ENCODE measurements around the gene CNOT4. TPM values are rescaled to one million over a fixed set of nuclear protein-coding genes. Genes with fewer than 3 reads are reported as not detected.
"Not testable (repeated sequence)": the region's sequence is repeated elsewhere in the genome, so short reads cannot be mapped to it uniquely, and the experiment has no call there.

The CNOT4 gene
- total RNA-seq, 1 donor from 2014 or later: 16.2 TPM

DNA sequence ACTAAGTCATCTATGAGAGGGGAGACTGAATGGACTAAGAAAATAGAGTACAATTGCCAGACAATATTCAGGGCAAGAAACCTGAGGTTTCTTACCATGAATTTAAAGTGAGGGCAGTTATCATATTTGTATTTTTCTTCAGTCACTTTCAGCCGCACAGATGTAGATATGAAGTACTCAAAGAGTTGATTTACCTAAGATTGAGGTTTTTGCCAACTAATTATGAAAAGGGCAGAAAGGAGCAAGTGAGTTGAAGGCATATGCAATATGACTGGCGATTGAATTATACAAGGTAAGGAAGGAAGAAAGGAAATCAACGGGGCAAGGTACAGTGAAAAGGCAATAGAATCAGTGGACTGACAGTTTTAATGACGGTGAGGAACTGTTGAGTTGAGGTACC is 17.8 kb downstream of the CNOT4 start:
- no peaks in the 10 kb centered on the region for H3K27me3 ChIP-seq (ENCODE audit: control insufficient read depth in 3 of 3, insufficient read depth in 3 of 3, low read length in 3 of 3)
- no peaks in the 10 kb centered on the region for H3K36me3 ChIP-seq (ENCODE audit: control insufficient read depth in 3 of 3, insufficient read depth in 3 of 3, low read length in 3 of 3)
- H3K4me3 ChIP-seq (ENCODE audit: low read length in 3 of 3): no peak overlapping the region
- H3K27ac ChIP-seq (ENCODE audit: low read depth, low read length): no peak overlapping the region
- peaks cover 0 to 3% (median 3%) of the 10 kb centered on the region in 3 donors for H3K4me1 ChIP-seq (ENCODE audit: control insufficient read depth in 3 of 3, insufficient read depth in 3 of 3, low read length in 3 of 3)
- no peaks in the 10 kb centered on the region for H3K9me3 ChIP-seq (ENCODE audit: control insufficient read depth in 3 of 3, low read length in 3 of 3)
- no peak overlapping the region for H3K9ac ChIP-seq (ENCODE audit: low read depth in 1 of 3, low read length in 3 of 3)

DNA sequence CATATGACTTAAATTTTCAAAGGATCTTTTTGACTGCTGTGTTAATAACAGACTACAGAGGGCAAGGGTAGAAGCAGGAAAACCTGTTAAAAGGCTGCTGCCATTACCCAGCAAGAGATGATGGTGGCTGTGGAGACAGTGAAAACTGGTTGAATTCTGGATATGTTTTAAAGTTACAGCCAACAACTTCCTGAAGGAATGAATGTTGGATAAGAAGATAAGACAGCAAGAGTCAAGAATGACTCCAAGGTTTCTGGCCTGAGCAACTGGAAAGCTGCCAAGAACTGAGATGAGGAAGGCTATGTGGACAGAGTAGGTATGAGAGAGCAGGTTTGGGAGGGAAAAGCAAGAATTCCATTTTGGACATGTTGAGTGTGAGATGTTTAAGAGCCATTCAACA is 19.1 kb downstream of the CNOT4 start:
- Histone ChIP-seq H3K36me3 (ENCODE audit: control insufficient read depth in 3 of 3, insufficient read depth in 3 of 3, low read length in 3 of 3) (no peaks in the 10 kb centered on the region), H3K27me3 (ENCODE audit: control insufficient read depth in 3 of 3, insufficient read depth in 3 of 3, low read length in 3 of 3) (no peaks in the 10 kb centered on the region), H3K4me3 (ENCODE audit: low read length in 3 of 3) (no peak overlapping the region), H3K27ac (ENCODE audit: low read depth, low read length) (no peak overlapping the region), H3K9ac (ENCODE audit: low read depth in 1 of 3, low read length in 3 of 3) (no peak overlapping the region), H3K4me1 (ENCODE audit: control insufficient read depth in 3 of 3, insufficient read depth in 3 of 3, low read length in 3 of 3) (peaks cover 0 to 3% (median 0%) of the 10 kb centered on the region in 3 donors), H3K9me3 (ENCODE audit: control insufficient read depth in 3 of 3, low read length in 3 of 3) (no peaks in the 10 kb centered on the region)

DNA sequence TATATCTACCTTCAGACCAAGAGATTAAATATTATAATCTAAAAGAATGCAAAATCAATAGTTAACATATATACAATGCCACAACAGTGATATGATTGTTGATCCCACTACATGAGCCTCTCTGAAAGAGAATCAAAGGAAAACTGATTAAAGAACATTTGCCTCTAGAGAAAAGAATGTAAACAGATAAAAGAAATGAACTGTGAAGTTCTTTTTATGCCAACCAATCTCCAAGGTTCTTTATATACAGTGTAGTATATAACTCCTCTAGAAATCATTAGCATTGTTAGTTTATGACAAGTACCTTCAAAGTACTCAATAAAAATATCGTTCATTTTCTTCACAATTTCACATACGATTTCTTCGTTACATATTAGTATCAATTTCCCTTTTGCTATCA is 20.1 kb downstream of the CNOT4 start:
- H3K9ac ChIP-seq (ENCODE audit: low read depth in 1 of 3, low read length in 3 of 3): no peak overlapping the region
- no peaks in the 10 kb centered on the region for H3K27me3 ChIP-seq (ENCODE audit: control insufficient read depth in 3 of 3, insufficient read depth in 3 of 3, low read length in 3 of 3)
- no peaks in the 10 kb centered on the region for H3K36me3 ChIP-seq (ENCODE audit: control insufficient read depth in 3 of 3, insufficient read depth in 3 of 3, low read length in 3 of 3)
- H3K9me3 ChIP-seq (ENCODE audit: control insufficient read depth in 3 of 3, low read length in 3 of 3): no peaks in the 10 kb centered on the region
- H3K4me3 ChIP-seq (ENCODE audit: low read length in 3 of 3): no peak overlapping the region
- H3K27ac ChIP-seq (ENCODE audit: low read depth, low read length): no peak overlapping the region
- H3K4me1 ChIP-seq (ENCODE audit: control insufficient read depth in 3 of 3, insufficient read depth in 3 of 3, low read length in 3 of 3): peaks cover 0 to 3% (median 0%) of the 10 kb centered on the region in 3 donors

DNA sequence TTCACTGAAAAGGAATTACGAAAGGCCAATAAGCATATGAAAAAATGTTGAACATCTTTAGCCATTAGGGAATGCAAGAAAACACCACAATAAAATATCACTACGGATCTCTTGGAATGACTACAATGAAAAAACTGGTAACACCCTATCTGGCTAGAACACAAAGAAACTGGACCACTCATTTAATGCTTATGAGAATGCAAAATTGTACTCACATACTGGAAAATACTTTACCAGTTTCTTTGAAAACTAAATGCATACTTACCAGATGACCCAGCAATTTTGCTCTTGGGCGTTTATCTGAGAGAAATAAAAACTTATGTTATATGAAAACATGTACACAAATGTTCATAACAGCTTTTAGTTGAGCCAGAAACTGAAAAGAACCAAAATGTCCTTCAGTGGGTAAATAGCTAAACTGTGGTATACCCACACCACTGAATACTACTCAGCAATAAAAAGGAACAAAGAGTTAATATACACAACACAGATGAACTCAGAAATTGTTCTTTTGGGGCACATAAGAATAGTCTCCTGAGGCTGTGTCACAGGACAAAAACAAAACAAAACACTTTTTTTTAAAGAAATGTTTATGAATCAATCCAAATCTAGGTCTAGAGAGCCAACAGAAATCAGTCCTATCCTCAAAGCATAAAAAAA is 23.5 kb downstream of the CNOT4 start:
- Histone ChIP-seq H3K9me3 (ENCODE audit: control insufficient read depth in 3 of 3, low read length in 3 of 3) (no peaks in the 10 kb centered on the region), H3K4me1 (ENCODE audit: control insufficient read depth in 3 of 3, insufficient read depth in 3 of 3, low read length in 3 of 3) (peaks cover 0 to 3% (median 0%) of the 10 kb centered on the region in 3 donors), H3K36me3 (ENCODE audit: control insufficient read depth in 3 of 3, insufficient read depth in 3 of 3, low read length in 3 of 3) (peaks cover 0 to 2% (median 0%) of the 10 kb centered on the region in 3 donors), H3K27me3 (ENCODE audit: control insufficient read depth in 3 of 3, insufficient read depth in 3 of 3, low read length in 3 of 3) (no peaks in the 10 kb centered on the region), H3K4me3 (ENCODE audit: low read length in 3 of 3) (no peak overlapping the region), H3K27ac (ENCODE audit: low read depth, low read length) (no peak overlapping the region), H3K9ac (ENCODE audit: low read depth in 1 of 3, low read length in 3 of 3) (no peak overlapping the region)

DNA sequence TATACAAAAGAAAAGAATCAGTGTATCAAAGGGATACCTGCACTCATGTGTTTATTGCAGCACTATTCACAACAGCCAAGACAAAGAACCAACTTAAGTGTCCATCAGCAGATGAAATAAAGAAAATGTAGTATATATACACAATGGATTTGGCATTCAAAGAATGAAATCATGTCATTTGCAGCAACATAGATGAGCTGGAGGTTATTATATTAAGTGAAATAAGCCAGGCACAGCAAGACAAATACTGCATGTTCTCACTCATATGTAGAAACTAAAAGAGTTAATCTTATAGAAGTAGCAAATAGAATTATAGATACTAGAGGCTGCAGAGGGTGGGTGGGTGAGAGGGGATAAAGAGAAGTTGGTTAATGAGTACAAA is 28.3 kb downstream of the CNOT4 start:
- H3K9ac ChIP-seq (ENCODE audit: low read depth in 1 of 3, low read length in 3 of 3): no peak overlapping the region
- H3K27me3 ChIP-seq (ENCODE audit: control insufficient read depth in 3 of 3, insufficient read depth in 3 of 3, low read length in 3 of 3): no peaks in the 10 kb centered on the region
- no peak overlapping the region for H3K27ac ChIP-seq (ENCODE audit: low read depth, low read length)
- peaks cover 0 to 2% (median 0%) of the 10 kb centered on the region in 3 donors for H3K4me1 ChIP-seq (ENCODE audit: control insufficient read depth in 3 of 3, insufficient read depth in 3 of 3, low read length in 3 of 3)
- H3K36me3 ChIP-seq (ENCODE audit: control insufficient read depth in 3 of 3, insufficient read depth in 3 of 3, low read length in 3 of 3): peaks cover 0 to 2% (median 2%) of the 10 kb centered on the region in 3 donors
- H3K4me3 ChIP-seq (ENCODE audit: low read length in 3 of 3): no peak overlapping the region
- H3K9me3 ChIP-seq (ENCODE audit: control insufficient read depth in 3 of 3, low read length in 3 of 3): no peaks in the 10 kb centered on the region

DNA sequence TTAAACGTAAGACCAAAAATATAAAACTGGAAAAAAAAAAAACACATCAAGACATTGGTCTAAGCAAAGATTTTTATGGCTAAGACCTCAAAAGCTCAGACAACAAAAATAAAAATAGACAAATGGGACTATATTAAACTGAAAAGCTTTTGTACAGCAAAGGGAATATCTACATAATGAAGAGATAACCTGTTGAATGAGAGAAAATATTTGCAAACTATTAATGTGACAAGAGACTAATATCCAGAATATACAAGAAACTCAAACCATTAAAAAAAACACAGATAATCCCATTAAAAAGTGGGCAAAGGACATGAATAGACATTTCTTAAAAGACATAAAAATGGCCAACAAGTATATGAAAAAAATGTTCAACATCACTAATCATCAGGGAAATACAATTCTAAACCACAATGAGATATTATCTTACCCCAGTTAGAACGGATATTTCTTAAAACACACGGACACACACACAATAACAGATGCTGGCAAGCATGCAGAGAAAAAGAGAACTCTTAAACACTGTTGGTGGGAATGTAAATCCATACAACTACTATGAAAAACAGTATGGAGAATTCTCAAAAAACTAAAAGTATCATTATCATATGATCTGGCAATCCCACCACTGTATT is 28.8 kb downstream of the CNOT4 start:
- no peaks in the 10 kb centered on the region for H3K9me3 ChIP-seq (ENCODE audit: control insufficient read depth in 3 of 3, low read length in 3 of 3)
- peaks cover 0 to 2% (median 0%) of the 10 kb centered on the region in 3 donors for H3K4me1 ChIP-seq (ENCODE audit: control insufficient read depth in 3 of 3, insufficient read depth in 3 of 3, low read length in 3 of 3)
- no peak overlapping the region for H3K27ac ChIP-seq (ENCODE audit: low read depth, low read length)
- H3K36me3 ChIP-seq (ENCODE audit: control insufficient read depth in 3 of 3, insufficient read depth in 3 of 3, low read length in 3 of 3): peaks cover 0 to 2% (median 2%) of the 10 kb centered on the region in 3 donors
- H3K4me3 ChIP-seq (ENCODE audit: low read length in 3 of 3): no peak overlapping the region
- H3K9ac ChIP-seq (ENCODE audit: low read depth in 1 of 3, low read length in 3 of 3): no peak overlapping the region
- no peaks in the 10 kb centered on the region for H3K27me3 ChIP-seq (ENCODE audit: control insufficient read depth in 3 of 3, insufficient read depth in 3 of 3, low read length in 3 of 3)

DNA sequence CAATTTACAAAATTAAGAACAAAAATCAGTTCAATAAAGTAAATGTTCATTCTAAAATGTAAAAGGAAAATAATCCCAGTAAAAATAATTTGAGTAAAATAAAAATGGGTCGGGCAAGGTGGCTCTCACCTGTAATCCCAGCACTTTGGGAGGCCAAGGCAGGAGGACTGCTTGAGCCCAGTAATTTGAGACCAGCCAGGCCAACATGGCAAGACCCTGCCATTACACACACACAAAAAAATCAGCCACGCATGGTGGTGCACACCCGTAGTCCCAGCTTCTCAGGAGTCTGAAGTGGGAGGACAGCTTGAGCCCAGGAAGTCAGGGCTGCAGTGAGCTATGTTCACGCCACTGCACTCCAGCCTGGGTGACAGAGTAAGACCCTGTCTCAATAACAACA is 34.4 kb downstream of the CNOT4 start:
- Histone ChIP-seq H3K36me3 (ENCODE audit: control insufficient read depth in 3 of 3, insufficient read depth in 3 of 3, low read length in 3 of 3) (peaks cover 0 to 2% (median 0%) of the 10 kb centered on the region in 3 donors), H3K4me3 (ENCODE audit: low read length in 3 of 3) (no peak overlapping the region), H3K9me3 (ENCODE audit: control insufficient read depth in 3 of 3, low read length in 3 of 3) (no peaks in the 10 kb centered on the region), H3K9ac (ENCODE audit: low read depth in 1 of 3, low read length in 3 of 3) (no peak overlapping the region), H3K4me1 (ENCODE audit: control insufficient read depth in 3 of 3, insufficient read depth in 3 of 3, low read length in 3 of 3) (no peaks in the 10 kb centered on the region), H3K27me3 (ENCODE audit: control insufficient read depth in 3 of 3, insufficient read depth in 3 of 3, low read length in 3 of 3) (no peaks in the 10 kb centered on the region), H3K27ac (ENCODE audit: low read depth, low read length) (no peak overlapping the region)

DNA sequence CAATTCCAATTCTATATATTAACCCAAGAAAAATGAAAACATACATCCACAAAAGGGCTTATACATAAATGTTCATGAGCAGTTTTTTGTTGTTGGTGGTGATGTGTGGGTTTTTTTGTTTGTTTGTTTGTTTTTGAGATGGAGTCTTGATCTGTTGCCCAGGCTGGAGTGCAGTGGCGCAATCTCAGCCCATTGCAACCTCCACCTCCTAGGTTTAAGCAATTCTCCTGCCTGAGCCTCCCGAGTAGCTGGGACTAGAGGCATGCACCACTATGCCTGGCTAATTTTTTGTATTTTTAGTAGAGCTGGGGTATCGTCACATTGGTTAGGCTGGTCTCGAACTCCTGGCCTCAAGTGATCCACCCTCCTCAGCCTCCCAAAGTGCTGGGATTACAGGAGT is 40.2 kb downstream of the CNOT4 start:
- H3K9me3 ChIP-seq (ENCODE audit: control insufficient read depth in 3 of 3, low read length in 3 of 3); H3K4me3 ChIP-seq (ENCODE audit: low read length in 3 of 3); H3K36me3 ChIP-seq (ENCODE audit: control insufficient read depth in 3 of 3, insufficient read depth in 3 of 3, low read length in 3 of 3); H3K27me3 ChIP-seq (ENCODE audit: control insufficient read depth in 3 of 3, insufficient read depth in 3 of 3, low read length in 3 of 3); H3K4me1 ChIP-seq (ENCODE audit: control insufficient read depth in 3 of 3, insufficient read depth in 3 of 3, low read length in 3 of 3); H3K27ac ChIP-seq (ENCODE audit: low read depth, low read length); H3K9ac ChIP-seq (ENCODE audit: low read depth in 1 of 3, low read length in 3 of 3): not testable (repeated sequence)

DNA sequence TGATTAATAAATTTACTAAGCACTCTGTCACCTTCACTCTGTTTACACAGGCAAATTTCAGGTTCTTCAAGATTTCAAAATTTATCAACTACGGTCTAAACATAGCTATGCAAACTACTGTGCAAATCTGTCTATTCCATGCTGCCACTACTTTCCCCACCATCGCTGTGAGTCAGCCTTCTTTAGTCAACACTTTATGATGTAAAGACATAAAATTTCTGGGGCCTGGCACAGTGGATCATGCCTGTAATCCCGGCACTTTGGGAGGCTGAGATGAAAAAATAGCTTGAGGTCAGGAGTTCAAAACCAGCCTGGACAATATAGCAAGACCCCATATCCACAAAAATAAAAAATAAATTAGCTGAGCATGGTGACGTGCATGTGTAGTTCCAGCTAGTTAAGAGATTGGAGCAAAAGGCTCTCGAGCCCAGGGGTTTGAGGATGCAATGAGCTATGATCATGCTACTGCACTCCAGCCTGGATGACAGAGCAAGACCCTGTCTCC is 42.6 kb downstream of the CNOT4 start:
- H3K27ac ChIP-seq (ENCODE audit: low read depth, low read length): no peak overlapping the region
- no peaks in the 10 kb centered on the region for H3K27me3 ChIP-seq (ENCODE audit: control insufficient read depth in 3 of 3, insufficient read depth in 3 of 3, low read length in 3 of 3)
- no peak overlapping the region for H3K4me3 ChIP-seq (ENCODE audit: low read length in 3 of 3)
- H3K9ac ChIP-seq (ENCODE audit: low read depth in 1 of 3, low read length in 3 of 3): no peak overlapping the region
- H3K4me1 ChIP-seq (ENCODE audit: control insufficient read depth in 3 of 3, insufficient read depth in 3 of 3, low read length in 3 of 3): no peaks in the 10 kb centered on the region
- no peaks in the 10 kb centered on the region for H3K36me3 ChIP-seq (ENCODE audit: control insufficient read depth in 3 of 3, insufficient read depth in 3 of 3, low read length in 3 of 3)
- no peaks in the 10 kb centered on the region for H3K9me3 ChIP-seq (ENCODE audit: control insufficient read depth in 3 of 3, low read length in 3 of 3)

DNA sequence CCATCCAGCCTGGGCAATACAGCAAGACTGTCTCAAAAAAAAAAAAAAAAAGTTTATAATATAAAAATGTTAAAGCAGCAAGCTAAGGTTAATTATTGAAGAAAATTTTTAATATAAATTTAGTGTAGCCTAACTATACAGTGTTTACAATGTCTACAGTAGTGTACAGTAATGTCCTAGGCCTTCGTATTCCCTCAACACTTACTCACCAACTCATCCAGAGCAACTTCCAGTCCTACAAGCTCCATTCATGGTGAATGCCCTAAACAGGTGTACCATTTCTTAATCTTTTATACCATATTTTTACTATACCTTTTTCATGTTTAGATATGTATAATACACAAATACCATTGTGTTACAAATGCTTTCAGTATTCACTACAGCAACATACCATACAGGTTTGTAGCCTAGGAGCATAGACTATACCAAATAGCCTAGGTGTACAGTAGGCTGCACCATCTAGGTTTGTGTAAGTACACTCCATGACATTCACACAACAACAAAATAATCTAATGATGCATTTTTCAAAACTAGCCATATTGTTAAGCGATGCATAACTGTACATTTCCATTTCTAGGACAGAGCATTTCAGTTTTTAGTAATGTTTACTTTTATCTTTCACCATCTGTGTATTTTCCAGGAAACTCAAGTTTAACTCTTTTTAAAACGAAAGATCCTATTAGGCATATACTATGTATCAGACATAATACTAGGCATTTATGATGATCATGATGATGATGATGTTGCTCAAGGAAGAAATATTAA is 43.3 kb downstream of the CNOT4 start:
- Histone ChIP-seq H3K27ac (ENCODE audit: low read depth, low read length) (no peak overlapping the region), H3K27me3 (ENCODE audit: control insufficient read depth in 3 of 3, insufficient read depth in 3 of 3, low read length in 3 of 3) (no peaks in the 10 kb centered on the region), H3K9me3 (ENCODE audit: control insufficient read depth in 3 of 3, low read length in 3 of 3) (no peaks in the 10 kb centered on the region), H3K4me3 (ENCODE audit: low read length in 3 of 3) (no peak overlapping the region), H3K36me3 (ENCODE audit: control insufficient read depth in 3 of 3, insufficient read depth in 3 of 3, low read length in 3 of 3) (no peaks in the 10 kb centered on the region), H3K9ac (ENCODE audit: low read depth in 1 of 3, low read length in 3 of 3) (no peak overlapping the region), H3K4me1 (ENCODE audit: control insufficient read depth in 3 of 3, insufficient read depth in 3 of 3, low read length in 3 of 3) (no peaks in the 10 kb centered on the region)

Data from skeletal muscle tissue (tissue), 4 donors.